ENCODE data around the gene SSH2.

DNA sequence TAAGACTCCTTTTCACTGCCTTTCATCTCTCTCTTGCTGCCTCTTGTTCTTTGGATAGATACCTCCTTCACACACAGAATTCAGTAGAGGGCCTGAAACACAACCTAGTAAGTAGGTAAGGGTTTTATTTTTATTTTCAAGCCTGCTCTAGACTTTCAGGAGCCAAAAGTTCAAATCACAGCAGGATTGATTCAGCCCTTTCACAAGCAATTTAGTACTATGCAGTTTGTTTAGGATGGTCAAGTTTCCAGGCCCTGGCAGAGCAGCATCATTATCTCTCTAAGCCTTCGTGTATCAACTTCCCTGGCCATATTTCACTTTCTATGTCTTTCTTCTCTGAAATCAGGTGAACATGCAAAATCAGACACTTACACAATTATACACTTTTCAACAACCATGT lies 158.5 kb downstream of the SSH2 start:
- TF ChIP-seq EZH2phosphoT487 (IDR thresholded peaks at IDR 0.05; ENCODE audit: insufficient read depth, low read depth) (no peak), EZH2 (IDR thresholded peaks at IDR 0.05; ENCODE audit: insufficient read depth, poor library complexity, severe bottlenecking) (no peak)

Measured in GM23248 (cell line).